IMR-90 (cell line): Measurements from ENCODE around the gene SLC6A2.

Source experiments
- CEBPB ChIP-seq: IDR thresholded peaks from 2 replicates; pipeline ENCODE4 v1.6.1; 2012; ENCODE audit warnings: low read depth, low read length, improper control_type of control experiment
- CTCF ChIP-seq: conservative IDR thresholded peaks from 2 replicates; pipeline ENCODE4 v1.5.1; 2012; ENCODE audit warnings: mild to moderate bottlenecking, low read depth, low read length, improper control_type of control experiment
- ELK1 ChIP-seq: fragments of 150-350 bp; IDR thresholded peaks from 2 replicates; pipeline ENCODE4 v1.6.1; 2016; ENCODE audit warnings: low read depth, mild to moderate bottlenecking, low read length, moderate library complexity, borderline replicate concordance
- MAFK ChIP-seq: IDR thresholded peaks from 2 replicates; pipeline ENCODE4 v1.6.1; 2012; ENCODE audit warnings: low read depth, low read length, improper control_type of control experiment
- MAZ ChIP-seq: IDR thresholded peaks from 2 replicates; pipeline ENCODE4 v1.6.1; 2012; ENCODE audit warnings: low read depth, mild to moderate bottlenecking, low read length, improper control_type of control experiment, moderate library complexity, borderline replicate concordance
- MXI1 ChIP-seq: IDR thresholded peaks from 2 replicates; pipeline ENCODE4 v1.6.1; 2012; ENCODE audit warnings: low read depth, mild to moderate bottlenecking, low read length, moderate library complexity, borderline replicate concordance
- POLR2A ChIP-seq: IDR thresholded peaks from 2 replicates; pipeline ENCODE4 v1.6.1; 2012; ENCODE audit warnings: mild to moderate bottlenecking, low read depth, low read length
- RCOR1 ChIP-seq: IDR thresholded peaks from 2 replicates; pipeline ENCODE4 v1.6.1; 2012; ENCODE audit warnings: mild to moderate bottlenecking, low read length, improper control_type of control experiment; ENCODE audit not compliant: insufficient replicate concordance
- SMC3 ChIP-seq: fragments of 150-350 bp; IDR thresholded peaks from 2 replicates; pipeline ENCODE4 v1.6.1; 2016; ENCODE audit warnings: low read depth, mild to moderate bottlenecking, antibody characterized with exemption, low read length, moderate library complexity
- TF ChIP-seq, protein P1 (sequence below): fragments of 150-350 bp; IDR thresholded peaks from 2 replicates; pipeline ENCODE4 v1.6.1; 2017; ENCODE audit warnings: mild to moderate bottlenecking, antibody characterized with exemption, low read length, low read depth

- TF ChIP-seq POLR2A (no peak), CTCF (no peak), ELK1 (no peak), RCOR1 (no peak), SMC3 (no peak), MXI1 (no peak), MAFK (no peak), MAZ (no peak), CEBPB (no peak)
- TF ChIP-seq, protein P1, sequence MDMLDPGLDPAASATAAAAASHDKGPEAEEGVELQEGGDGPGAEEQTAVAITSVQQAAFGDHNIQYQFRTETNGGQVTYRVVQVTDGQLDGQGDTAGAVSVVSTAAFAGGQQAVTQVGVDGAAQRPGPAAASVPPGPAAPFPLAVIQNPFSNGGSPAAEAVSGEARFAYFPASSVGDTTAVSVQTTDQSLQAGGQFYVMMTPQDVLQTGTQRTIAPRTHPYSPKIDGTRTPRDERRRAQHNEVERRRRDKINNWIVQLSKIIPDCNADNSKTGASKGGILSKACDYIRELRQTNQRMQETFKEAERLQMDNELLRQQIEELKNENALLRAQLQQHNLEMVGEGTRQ: no peak
These were observed 16.1 kb downstream of the SLC6A2 start for GRCh38 chr16:55671974-55672280.
